ENCODE results near the gene AGBL4.

AGBL4 gene

DNA sequence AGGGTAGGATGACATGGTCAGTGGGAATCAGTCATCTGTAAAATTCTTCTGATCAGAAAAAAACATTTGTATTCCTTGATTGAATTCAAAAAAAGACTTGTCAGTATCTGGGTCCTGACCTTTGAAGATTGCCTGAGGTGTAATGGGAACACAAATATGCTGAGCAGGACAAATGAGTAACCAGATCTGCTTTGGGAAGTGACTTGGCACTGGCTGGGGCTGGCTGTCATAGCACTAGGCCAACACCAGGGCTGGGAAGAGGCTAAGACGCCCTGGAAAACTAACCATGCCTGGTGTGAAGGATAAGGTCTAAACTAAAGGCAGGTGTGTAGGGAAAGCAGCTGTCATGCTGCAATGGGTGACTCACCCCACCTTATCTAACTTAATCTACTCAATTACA lies 794.2 kb downstream of the AGBL4 start:
- Histone ChIP-seq H3K27me3 (ENCODE audit: insufficient read depth, low read length) (no peaks in the 10 kb centered on the region), H3K27ac (ENCODE audit: low read depth, low read length) (no peak overlapping the region), H3K9me3 (ENCODE audit: insufficient read depth, low read depth, low read length) (peaks cover 91% of the 10 kb centered on the region), H3K36me3 (ENCODE audit: insufficient read depth, low read length) (no peaks in the 10 kb centered on the region), H3K4me3 (ENCODE audit: low read length) (no peak overlapping the region), H3K4me1 (ENCODE audit: insufficient read depth, low read length) (no peaks in the 10 kb centered on the region), H3K9ac (ENCODE audit: low read depth, low read length) (no peak overlapping the region)
- WGBS = 23% methylated on average over 1 of the region's 1 CpG

GRCh38 chr1:49226758-49227157 lies 797.0 kb downstream of the AGBL4 start:
- no peak overlapping the region for H3K4me3 ChIP-seq (ENCODE audit: low read length)
- no peaks in the 10 kb centered on the region for H3K4me1 ChIP-seq (ENCODE audit: insufficient read depth, low read length)
- no peaks in the 10 kb centered on the region for H3K27me3 ChIP-seq (ENCODE audit: insufficient read depth, low read length)
- H3K9me3 ChIP-seq (ENCODE audit: insufficient read depth, low read depth, low read length) = peaks cover 94% of the 10 kb centered on the region
- WGBS = 18% methylated on average over 1 of the region's 1 CpG
- H3K9ac ChIP-seq (ENCODE audit: low read depth, low read length) = no peak overlapping the region
- H3K27ac ChIP-seq (ENCODE audit: low read depth, low read length) = no peak overlapping the region
- no peaks in the 10 kb centered on the region for H3K36me3 ChIP-seq (ENCODE audit: insufficient read depth, low read length)

DNA sequence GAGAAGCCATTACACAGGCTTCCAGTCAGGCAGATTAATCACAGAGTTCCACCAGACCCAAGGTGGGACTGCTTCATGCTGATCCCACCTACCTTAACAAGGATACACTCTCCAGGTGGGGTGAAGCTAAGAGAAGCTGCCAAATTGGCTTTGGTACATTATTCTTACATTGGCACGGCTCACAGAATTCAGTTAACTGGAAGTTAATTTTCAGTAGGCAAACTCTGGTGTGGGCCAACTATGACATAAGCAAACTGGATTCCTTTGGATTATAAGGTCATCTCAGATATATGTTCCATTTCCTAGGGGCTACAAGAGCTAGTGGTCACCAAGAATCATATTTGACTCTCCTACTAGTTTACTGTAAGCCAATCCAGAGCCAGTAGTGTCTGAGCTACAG lies 798.3 kb downstream of the AGBL4 start:
- Histone ChIP-seq H3K27me3 (ENCODE audit: insufficient read depth, low read length) (no peaks in the 10 kb centered on the region), H3K9me3 (ENCODE audit: insufficient read depth, low read depth, low read length) (peaks cover 90% of the 10 kb centered on the region), H3K4me3 (ENCODE audit: low read length) (no peak overlapping the region), H3K9ac (ENCODE audit: low read depth, low read length) (no peak overlapping the region), H3K27ac (ENCODE audit: low read depth, low read length) (no peak overlapping the region), H3K4me1 (ENCODE audit: insufficient read depth, low read length) (no peaks in the 10 kb centered on the region), H3K36me3 (ENCODE audit: insufficient read depth, low read length) (no peaks in the 10 kb centered on the region)
- 78% methylated on average over 1 of the region's 1 CpG for WGBS

GRCh38 chr1:49213301-49213700 lies 810.5 kb downstream of the AGBL4 start:
- peaks cover 89% of the 10 kb centered on the region for H3K9me3 ChIP-seq (ENCODE audit: insufficient read depth, low read depth, low read length)
- no peak overlapping the region for H3K27ac ChIP-seq (ENCODE audit: low read depth, low read length)
- 77% methylated on average over 4 of the region's 4 CpGs for WGBS
- H3K36me3 ChIP-seq (ENCODE audit: insufficient read depth, low read length) = no peaks in the 10 kb centered on the region
- H3K9ac ChIP-seq (ENCODE audit: low read depth, low read length) = no peak overlapping the region
- H3K4me3 ChIP-seq (ENCODE audit: low read length) = no peak overlapping the region
- no peaks in the 10 kb centered on the region for H3K27me3 ChIP-seq (ENCODE audit: insufficient read depth, low read length)
- H3K4me1 ChIP-seq (ENCODE audit: insufficient read depth, low read length) = no peaks in the 10 kb centered on the region

- H3K27ac ChIP-seq (ENCODE audit: low read depth, low read length) = no peak overlapping the region
- no peak overlapping the region for H3K4me3 ChIP-seq (ENCODE audit: low read length)
- 74% methylated on average over 4 of the region's 4 CpGs for WGBS
- no peaks in the 10 kb centered on the region for H3K36me3 ChIP-seq (ENCODE audit: insufficient read depth, low read length)
- H3K4me1 ChIP-seq (ENCODE audit: insufficient read depth, low read length) = no peaks in the 10 kb centered on the region
- peaks cover 77% of the 10 kb centered on the region for H3K9me3 ChIP-seq (ENCODE audit: insufficient read depth, low read depth, low read length)
- no peak overlapping the region for H3K9ac ChIP-seq (ENCODE audit: low read depth, low read length)
- no peaks in the 10 kb centered on the region for H3K27me3 ChIP-seq (ENCODE audit: insufficient read depth, low read length)
Measured at GRCh38 chr1:49208712-49209111, 815.0 kb downstream of the AGBL4 start.

DNA sequence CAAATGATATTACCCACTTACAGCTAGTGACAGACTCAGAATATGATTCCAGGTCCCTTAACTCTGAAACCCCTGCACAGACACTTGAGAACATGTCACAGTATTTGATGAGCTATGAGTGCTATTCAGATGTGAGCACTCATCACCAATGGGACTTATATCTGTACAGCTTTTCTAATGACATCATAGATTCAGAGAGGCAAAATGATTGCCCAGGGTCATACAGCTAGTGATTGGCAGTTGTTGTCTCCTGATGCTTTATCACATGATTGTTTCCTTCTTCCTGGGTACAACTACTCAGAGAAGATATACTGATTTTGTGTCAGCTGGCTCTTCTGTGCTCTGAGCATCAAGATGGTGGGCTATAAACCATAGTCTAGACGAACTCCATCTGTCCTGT lies 819.0 kb downstream of the AGBL4 start:
- H3K9ac ChIP-seq (ENCODE audit: low read depth, low read length) = no peak overlapping the region
- peaks cover 84% of the 10 kb centered on the region for H3K9me3 ChIP-seq (ENCODE audit: insufficient read depth, low read depth, low read length)
- no peaks in the 10 kb centered on the region for H3K36me3 ChIP-seq (ENCODE audit: insufficient read depth, low read length)
- no peaks in the 10 kb centered on the region for H3K27me3 ChIP-seq (ENCODE audit: insufficient read depth, low read length)
- 25% methylated on average over 1 of the region's 1 CpG for WGBS
- no peak overlapping the region for H3K27ac ChIP-seq (ENCODE audit: low read depth, low read length)
- no peaks in the 10 kb centered on the region for H3K4me1 ChIP-seq (ENCODE audit: insufficient read depth, low read length)
- no peak overlapping the region for H3K4me3 ChIP-seq (ENCODE audit: low read length)

DNA sequence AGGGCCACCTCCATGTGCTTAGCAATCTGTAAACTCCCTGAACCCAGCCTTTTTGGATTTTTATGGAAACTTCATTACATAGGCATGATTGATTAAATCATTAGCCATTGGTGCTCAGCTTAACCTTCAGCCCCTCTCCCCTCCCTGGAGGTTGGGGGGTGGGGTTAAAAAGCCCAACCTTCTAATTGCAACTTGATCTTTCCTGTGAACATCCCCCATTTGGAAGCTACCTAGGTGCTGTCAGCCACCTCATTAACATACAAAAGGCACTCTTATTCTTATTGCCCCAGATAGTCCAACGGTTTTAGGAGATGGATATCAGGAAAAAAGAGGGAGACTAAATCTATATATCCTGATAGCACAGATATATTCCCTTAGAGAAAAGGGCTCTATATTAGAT lies 823.0 kb downstream of the AGBL4 start:
- Histone ChIP-seq H3K4me1 (ENCODE audit: insufficient read depth, low read length) (no peaks in the 10 kb centered on the region), H3K9me3 (ENCODE audit: insufficient read depth, low read depth, low read length) (peaks cover 93% of the 10 kb centered on the region), H3K36me3 (ENCODE audit: insufficient read depth, low read length) (no peaks in the 10 kb centered on the region), H3K27ac (ENCODE audit: low read depth, low read length) (no peak overlapping the region), H3K9ac (ENCODE audit: low read depth, low read length) (no peak overlapping the region), H3K4me3 (ENCODE audit: low read length) (no peak overlapping the region), H3K27me3 (ENCODE audit: insufficient read depth, low read length) (no peaks in the 10 kb centered on the region)
- WGBS = no CpG with 5 or more reads among the region's 1 CpG

GRCh38 chr1:49199564-49199963 lies 824.2 kb downstream of the AGBL4 start:
- peaks cover 92% of the 10 kb centered on the region for H3K9me3 ChIP-seq (ENCODE audit: insufficient read depth, low read depth, low read length)
- no peaks in the 10 kb centered on the region for H3K36me3 ChIP-seq (ENCODE audit: insufficient read depth, low read length)
- H3K27me3 ChIP-seq (ENCODE audit: insufficient read depth, low read length) = no peaks in the 10 kb centered on the region
- no peak overlapping the region for H3K9ac ChIP-seq (ENCODE audit: low read depth, low read length)
- H3K4me1 ChIP-seq (ENCODE audit: insufficient read depth, low read length) = no peaks in the 10 kb centered on the region
- H3K27ac ChIP-seq (ENCODE audit: low read depth, low read length) = no peak overlapping the region
- no peak overlapping the region for H3K4me3 ChIP-seq (ENCODE audit: low read length)

- H3K4me1 ChIP-seq (ENCODE audit: insufficient read depth, low read length) = no peaks in the 10 kb centered on the region
- H3K27ac ChIP-seq (ENCODE audit: low read depth, low read length) = no peak overlapping the region
- no peaks in the 10 kb centered on the region for H3K27me3 ChIP-seq (ENCODE audit: insufficient read depth, low read length)
- H3K9me3 ChIP-seq (ENCODE audit: insufficient read depth, low read depth, low read length) = peaks cover 90% of the 10 kb centered on the region
- 85% methylated on average over 2 of the region's 2 CpGs for WGBS
- no peak overlapping the region for H3K9ac ChIP-seq (ENCODE audit: low read depth, low read length)
- no peak overlapping the region for H3K4me3 ChIP-seq (ENCODE audit: low read length)
- H3K36me3 ChIP-seq (ENCODE audit: insufficient read depth, low read length) = no peaks in the 10 kb centered on the region
Measured at GRCh38 chr1:49197081-49197480, 826.7 kb downstream of the AGBL4 start.

DNA sequence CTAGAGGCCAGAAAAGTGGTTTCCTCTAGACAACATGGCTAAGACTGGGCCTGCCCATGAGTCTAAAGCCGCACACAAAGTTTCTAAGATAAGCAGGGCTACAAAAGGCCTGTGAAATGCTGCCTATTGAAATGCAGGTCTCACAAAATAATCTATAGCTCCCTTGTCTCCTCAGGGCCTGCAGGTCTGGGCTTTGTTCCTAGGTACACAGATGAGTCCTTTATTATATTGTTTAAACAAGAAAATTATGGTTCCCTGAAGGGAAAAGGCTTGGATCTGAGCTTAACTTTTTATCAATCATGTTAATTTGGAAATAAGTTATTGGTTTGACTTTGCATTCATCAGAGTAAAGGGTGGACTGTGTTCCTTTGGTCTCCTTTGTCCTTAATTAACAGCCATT lies 833.6 kb downstream of the AGBL4 start:
- Histone ChIP-seq H3K27me3 (ENCODE audit: insufficient read depth, low read length) (no peaks in the 10 kb centered on the region), H3K27ac (ENCODE audit: low read depth, low read length) (no peak overlapping the region), H3K9ac (ENCODE audit: low read depth, low read length) (no peak overlapping the region), H3K36me3 (ENCODE audit: insufficient read depth, low read length) (no peaks in the 10 kb centered on the region), H3K9me3 (ENCODE audit: insufficient read depth, low read depth, low read length) (peaks cover 92% of the 10 kb centered on the region), H3K4me3 (ENCODE audit: low read length) (no peak overlapping the region), H3K4me1 (ENCODE audit: insufficient read depth, low read length) (no peaks in the 10 kb centered on the region)
- WGBS = 78% methylated on average over 1 of the region's 1 CpG

GRCh38 chr1:49187056-49187455 lies 836.7 kb downstream of the AGBL4 start:
- Histone ChIP-seq H3K27ac (ENCODE audit: low read depth, low read length) (no peak overlapping the region), H3K9ac (ENCODE audit: low read depth, low read length) (no peak overlapping the region), H3K36me3 (ENCODE audit: insufficient read depth, low read length) (no peaks in the 10 kb centered on the region), H3K9me3 (ENCODE audit: insufficient read depth, low read depth, low read length) (peaks cover 99% of the 10 kb centered on the region), H3K4me3 (ENCODE audit: low read length) (no peak overlapping the region), H3K4me1 (ENCODE audit: insufficient read depth, low read length) (no peaks in the 10 kb centered on the region), H3K27me3 (ENCODE audit: insufficient read depth, low read length) (no peaks in the 10 kb centered on the region)
- WGBS = 95% methylated on average over 2 of the region's 3 CpGs

DNA sequence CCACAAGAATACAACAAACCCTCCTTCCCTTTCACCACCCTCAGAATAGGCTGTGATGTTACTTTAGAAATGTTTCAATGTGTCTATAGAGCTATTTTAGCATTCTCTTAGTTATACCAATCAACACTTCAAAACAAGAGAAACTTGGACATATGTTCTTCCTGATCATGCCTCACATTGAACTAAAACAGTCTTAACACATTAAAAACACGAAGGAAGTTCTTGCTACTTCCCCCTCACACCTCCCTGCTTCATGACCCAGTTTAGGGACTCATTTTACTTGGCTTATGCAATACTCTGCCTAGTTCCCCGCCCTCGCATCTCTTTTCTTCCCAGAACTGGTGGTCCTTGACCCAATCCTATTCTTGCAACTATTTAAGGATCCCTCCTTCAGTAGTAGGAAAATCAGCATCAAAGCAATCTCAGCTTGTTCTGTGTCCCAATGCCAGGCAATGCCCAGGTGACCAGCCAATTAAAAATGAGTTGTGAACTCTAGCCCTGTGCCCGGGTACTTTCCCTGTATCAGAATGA lies 838.2 kb downstream of the AGBL4 start:
- Histone ChIP-seq H3K27ac (ENCODE audit: low read depth, low read length) (no peak overlapping the region), H3K9ac (ENCODE audit: low read depth, low read length) (no peak overlapping the region), H3K36me3 (ENCODE audit: insufficient read depth, low read length) (no peaks in the 10 kb centered on the region), H3K4me3 (ENCODE audit: low read length) (no peak overlapping the region), H3K27me3 (ENCODE audit: insufficient read depth, low read length) (no peaks in the 10 kb centered on the region), H3K4me1 (ENCODE audit: insufficient read depth, low read length) (no peaks in the 10 kb centered on the region), H3K9me3 (ENCODE audit: insufficient read depth, low read depth, low read length) (peaks cover 100% of the 10 kb centered on the region)
- 70% methylated on average over 4 of the region's 4 CpGs for WGBS
